Fibroblast of gingiva (primary cell): ENCODE results near the gene NCOA1.
"Not testable (repeated sequence)": the region's sequence is repeated elsewhere in the genome, so short reads cannot be mapped to it uniquely, and the experiment has no call there.

Experiments used
- DNase-seq: peaks from one replicate; pipeline ENCODE4 v3.0.0-alpha.2; 2011; ENCODE audit warnings: low read depth

The NCOA1 gene

GRCh38 chr2:24577481-24577880, 86.4 kb downstream of the NCOA1 start:
- no peak for DNase-seq

GRCh38 chr2:24579053-24579803, 88.2 kb downstream of the NCOA1 start:
- no peak for DNase-seq

GRCh38 chr2:24580561-24580960, 89.5 kb downstream of the NCOA1 start:
- DNase-seq, result no peak

GRCh38 chr2:24581971-24582370, 90.9 kb downstream of the NCOA1 start:
- DNase-seq, result not testable (repeated sequence)

GRCh38 chr2:24586955-24587354, 95.9 kb downstream of the NCOA1 start:
- DNase-seq, result no peak

GRCh38 chr2:24588294-24588693, 97.2 kb downstream of the NCOA1 start:
- no peak for DNase-seq

GRCh38 chr2:24592441-24593100, 101.5 kb downstream of the NCOA1 start:
- no peak for DNase-seq

- peak; percentile 10 for DNase-seq
Observed at GRCh38 chr2:24594283-24594682, 103.2 kb downstream of the NCOA1 start.

- DNase-seq, result no peak
Observed at GRCh38 chr2:24597181-24597870, 106.3 kb downstream of the NCOA1 start.

- DNase-seq, result not testable (repeated sequence)
Observed at GRCh38 chr2:24600140-24600539, 109.1 kb downstream of the NCOA1 start.

GRCh38 chr2:24611631-24612030, 120.6 kb downstream of the NCOA1 start:
- no peak for DNase-seq

- DNase-seq, result peak; percentile 75
Observed at GRCh38 chr2:24613154-24613814, 122.2 kb downstream of the NCOA1 start.

GRCh38 chr2:24616616-24617015, 125.6 kb downstream of the NCOA1 start:
- no peak for DNase-seq

GRCh38 chr2:24617424-24617823, 126.4 kb downstream of the NCOA1 start:
- no peak for DNase-seq

GRCh38 chr2:24618144-24618543, 127.1 kb downstream of the NCOA1 start:
- DNase-seq, result no peak

- no peak for DNase-seq
Observed at GRCh38 chr2:24618680-24619079, 127.6 kb downstream of the NCOA1 start.

- DNase-seq, result no peak
Observed at GRCh38 chr2:24620936-24621335, 129.9 kb downstream of the NCOA1 start.

- no peak for DNase-seq
Observed at GRCh38 chr2:24621779-24622538, 130.9 kb downstream of the NCOA1 start.

- DNase-seq, result no peak
Observed at GRCh38 chr2:24623535-24623934, 132.5 kb downstream of the NCOA1 start.

GRCh38 chr2:24625728-24626127, 134.7 kb downstream of the NCOA1 start:
- no peak for DNase-seq

- no peak for DNase-seq
Observed at GRCh38 chr2:24626131-24626530, 135.1 kb downstream of the NCOA1 start.

GRCh38 chr2:24628746-24629145, 137.7 kb downstream of the NCOA1 start:
- no peak for DNase-seq
